DOHH2 (cell line): ENCODE results near the gene MYB.
"Not testable (repeated sequence)": the region's sequence is repeated elsewhere in the genome, so short reads cannot be mapped to it uniquely, and the experiment has no call there.

Source experiments
- H3F3A ChIP-seq: fragments of 200-600 bp; sonication (generic), shearing (Covaris generic); 2 replicates; pipeline ENCODE4 v1.6.0; 2016; ENCODE audit warnings: antibody characterized with exemption, mild to moderate bottlenecking; ENCODE audit not compliant: control insufficient read depth, insufficient read depth
- H3K27ac ChIP-seq: fragments of 200-600 bp; sonication (generic); 2 replicates; pipeline ENCODE4 v1.5.1; 2014; ENCODE audit warnings: low read depth, mild to moderate bottlenecking, low read length, moderate library complexity
- H3K27me3 ChIP-seq: fragments of 200-600 bp; sonication (generic); 2 replicates; pipeline ENCODE4 v1.6.1; 2014; ENCODE audit warnings: mild to moderate bottlenecking, low read length, mixed read lengths; ENCODE audit not compliant: control insufficient read depth
- H3K36me3 ChIP-seq: fragments of 200-600 bp; sonication (generic); 2 replicates; pipeline ENCODE4 v1.6.1; 2014; ENCODE audit warnings: mild to moderate bottlenecking, low read length, moderate library complexity, mixed read lengths; ENCODE audit not compliant: control insufficient read depth
- H3K4me1 ChIP-seq: fragments of 200-600 bp; sonication (generic); 2 replicates; pipeline ENCODE4 v1.6.1; 2014; ENCODE audit warnings: mild to moderate bottlenecking, low read length, mixed read lengths; ENCODE audit not compliant: control insufficient read depth
- H3K4me2 ChIP-seq: fragments of 200-600 bp; sonication (generic); 2 replicates; pipeline ENCODE4 v1.6.0; 2014; ENCODE audit warnings: mild to moderate bottlenecking, low read length, moderate library complexity
- H3K4me3 ChIP-seq: fragments of 200-600 bp; sonication (generic); 2 replicates; pipeline ENCODE4 v1.5.1; 2014; ENCODE audit warnings: mild to moderate bottlenecking, low read length, mixed read lengths
- H3K79me2 ChIP-seq: fragments of 200-600 bp; sonication (generic); 2 replicates; pipeline ENCODE4 v1.6.1; 2014; ENCODE audit warnings: mild to moderate bottlenecking, low read length, mixed read lengths; ENCODE audit not compliant: control insufficient read depth
- H3K9me2 ChIP-seq: fragments of 200-600 bp; sonication (generic); replicated peaks from 2 replicates; pipeline ENCODE4 v1.6.1; 2014; ENCODE audit warnings: mild to moderate bottlenecking, low read length, mixed read lengths; ENCODE audit not compliant: control insufficient read depth
- H3K9me3 ChIP-seq: fragments of 200-600 bp; sonication (generic); 2 replicates; pipeline ENCODE4 v1.6.1; 2014; ENCODE audit warnings: antibody characterized with exemption, low read length, mixed read lengths; ENCODE audit not compliant: control insufficient read depth, insufficient read depth
- H4K20me1 ChIP-seq: fragments of 200-600 bp; sonication (generic); 2 replicates; pipeline ENCODE4 v1.6.0; 2014; ENCODE audit warnings: low read depth, mild to moderate bottlenecking, antibody characterized with exemption, low read length, moderate library complexity; ENCODE audit not compliant: control insufficient read depth, insufficient read depth
- EZH2phosphoT487 ChIP-seq: fragments of 200-600 bp; sonication (generic); IDR thresholded peaks from 2 replicates; pipeline ENCODE4 v1.6.1; 2017; ENCODE audit warnings: borderline replicate concordance, mild to moderate bottlenecking, antibody characterized with exemption, low read length, moderate library complexity, mixed read lengths
- TF ChIP-seq, protein P1 (sequence below): fragments of 200-600 bp; sonication (generic); IDR thresholded peaks from one replicate; pipeline ENCODE4 v1.5.1; 2014; ENCODE audit warnings: antibody characterized with exemption, mild to moderate bottlenecking, low read depth, low read length; ENCODE audit not compliant: poor library complexity, severe bottlenecking

Gene MYB

DNA sequence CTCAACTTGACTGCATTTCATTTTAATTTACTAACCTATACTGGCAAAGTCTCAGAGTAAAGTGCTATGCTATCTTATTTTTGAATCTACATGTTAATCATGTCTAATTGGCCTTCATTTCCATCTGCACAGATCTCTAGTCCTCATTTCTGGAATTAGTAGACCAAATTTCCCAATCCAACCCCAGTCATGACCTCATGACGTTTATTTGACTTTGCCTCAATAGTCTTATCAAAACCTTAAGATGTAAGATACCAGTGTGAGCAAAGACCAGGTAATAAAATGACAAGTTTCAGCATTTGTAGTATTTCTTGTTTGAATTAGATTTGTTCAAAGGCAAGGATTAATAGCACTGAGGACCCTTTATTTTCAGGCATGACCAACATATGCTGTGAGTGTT is 43.3 kb upstream of the MYB start:
- H3K36me3 ChIP-seq, result no peaks in the 10 kb centered on the region
- H4K20me1 ChIP-seq, result no peaks in the 10 kb centered on the region
- H3K27me3 ChIP-seq, result no peaks in the 10 kb centered on the region
- no peak overlapping the region for H3K4me2 ChIP-seq
- no peak overlapping the region for H3K4me3 ChIP-seq
- TF ChIP-seq EZH2phosphoT487, result no peak
- TF ChIP-seq, protein P1, sequence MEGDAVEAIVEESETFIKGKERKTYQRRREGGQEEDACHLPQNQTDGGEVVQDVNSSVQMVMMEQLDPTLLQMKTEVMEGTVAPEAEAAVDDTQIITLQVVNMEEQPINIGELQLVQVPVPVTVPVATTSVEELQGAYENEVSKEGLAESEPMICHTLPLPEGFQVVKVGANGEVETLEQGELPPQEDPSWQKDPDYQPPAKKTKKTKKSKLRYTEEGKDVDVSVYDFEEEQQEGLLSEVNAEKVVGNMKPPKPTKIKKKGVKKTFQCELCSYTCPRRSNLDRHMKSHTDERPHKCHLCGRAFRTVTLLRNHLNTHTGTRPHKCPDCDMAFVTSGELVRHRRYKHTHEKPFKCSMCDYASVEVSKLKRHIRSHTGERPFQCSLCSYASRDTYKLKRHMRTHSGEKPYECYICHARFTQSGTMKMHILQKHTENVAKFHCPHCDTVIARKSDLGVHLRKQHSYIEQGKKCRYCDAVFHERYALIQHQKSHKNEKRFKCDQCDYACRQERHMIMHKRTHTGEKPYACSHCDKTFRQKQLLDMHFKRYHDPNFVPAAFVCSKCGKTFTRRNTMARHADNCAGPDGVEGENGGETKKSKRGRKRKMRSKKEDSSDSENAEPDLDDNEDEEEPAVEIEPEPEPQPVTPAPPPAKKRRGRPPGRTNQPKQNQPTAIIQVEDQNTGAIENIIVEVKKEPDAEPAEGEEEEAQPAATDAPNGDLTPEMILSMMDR, result no peak
- H3K27ac ChIP-seq, result no peak overlapping the region
- H3K4me1 ChIP-seq, result peaks cover 42% of the 10 kb centered on the region
- H3K9me3 ChIP-seq, result no peaks in the 10 kb centered on the region
- H3K79me2 ChIP-seq, result no peaks in the 10 kb centered on the region
- no peaks in the 10 kb centered on the region for H3K9me2 ChIP-seq
- no peaks in the 10 kb centered on the region; the same call in 1 of the 2 replicates for H3F3A ChIP-seq

DNA sequence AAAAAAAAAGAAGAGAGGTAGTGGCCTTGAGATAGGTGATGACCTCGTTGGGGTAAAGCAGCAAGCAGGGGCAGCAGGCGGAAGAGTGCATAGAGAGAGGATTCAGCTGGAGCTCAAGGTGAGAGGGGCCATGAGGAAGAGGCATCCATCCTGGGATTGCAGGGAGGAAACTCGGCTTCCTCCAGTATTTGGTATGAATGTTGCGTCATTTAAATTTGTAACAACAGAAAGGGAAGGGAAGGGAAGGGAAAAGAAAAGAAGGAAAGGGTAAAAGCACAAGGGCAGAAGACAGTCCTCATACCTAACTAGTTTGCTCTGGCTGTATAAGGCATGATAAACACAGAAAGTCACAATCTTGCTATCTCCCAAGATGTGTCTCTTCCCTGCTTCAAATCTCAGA is 39.9 kb upstream of the MYB start:
- peaks cover 68% of the 10 kb centered on the region for H3K4me1 ChIP-seq
- H3K4me3 ChIP-seq, result peak overlapping the region; percentile 49; the same call in 1 of the 2 replicates
- no peaks in the 10 kb centered on the region for H4K20me1 ChIP-seq
- no peaks in the 10 kb centered on the region for H3K79me2 ChIP-seq
- H3K27me3 ChIP-seq, result no peaks in the 10 kb centered on the region
- no peaks in the 10 kb centered on the region for H3K36me3 ChIP-seq
- peaks cover 9% of the 10 kb centered on the region; the same call in 1 of the 2 replicates for H3F3A ChIP-seq
- 0 out of 2 replicates have a peak overlapping the region, but pooled peaks have one; percentile 52 for H3K27ac ChIP-seq
- peak overlapping the region; percentile 65 for H3K4me2 ChIP-seq
- no peaks in the 10 kb centered on the region for H3K9me3 ChIP-seq
- TF ChIP-seq, protein P1, result no peak
- TF ChIP-seq EZH2phosphoT487, result no peak
- no peaks in the 10 kb centered on the region for H3K9me2 ChIP-seq

DNA sequence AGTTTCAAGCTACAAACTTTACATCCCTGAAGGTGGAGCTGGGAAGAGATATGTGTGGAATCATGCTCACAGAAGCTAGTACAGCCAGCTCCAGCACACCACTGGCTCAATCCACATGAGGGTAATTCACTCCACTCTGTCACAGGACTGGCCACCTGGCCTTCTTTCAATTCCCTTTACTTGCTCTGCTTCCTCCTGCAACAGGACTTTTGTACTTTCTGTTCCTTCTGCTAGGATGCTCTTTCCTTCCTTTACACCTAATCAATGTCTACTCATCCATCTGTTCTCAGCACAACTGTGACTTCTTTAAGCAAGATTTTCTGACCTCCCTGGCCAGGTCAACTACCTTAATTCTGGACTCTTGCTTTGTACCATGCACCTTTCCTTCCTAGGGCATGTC is 39.4 kb upstream of the MYB start:
- Histone ChIP-seq H3K79me2 (no peaks in the 10 kb centered on the region), H3K4me2 (peak overlapping the region; percentile 65), H3F3A (peaks cover 9% of the 10 kb centered on the region; the same call in 1 of the 2 replicates), H3K36me3 (no peaks in the 10 kb centered on the region), H3K9me3 (no peaks in the 10 kb centered on the region), H3K27me3 (no peaks in the 10 kb centered on the region), H3K4me1 (peaks cover 63% of the 10 kb centered on the region), H3K27ac (peak overlapping the region; percentile 52), H3K4me3 (peak overlapping the region; percentile 49), H3K9me2 (no peaks in the 10 kb centered on the region), H4K20me1 (no peaks in the 10 kb centered on the region)
- TF ChIP-seq, protein P1, result no peak
- no peak for TF ChIP-seq EZH2phosphoT487

DNA sequence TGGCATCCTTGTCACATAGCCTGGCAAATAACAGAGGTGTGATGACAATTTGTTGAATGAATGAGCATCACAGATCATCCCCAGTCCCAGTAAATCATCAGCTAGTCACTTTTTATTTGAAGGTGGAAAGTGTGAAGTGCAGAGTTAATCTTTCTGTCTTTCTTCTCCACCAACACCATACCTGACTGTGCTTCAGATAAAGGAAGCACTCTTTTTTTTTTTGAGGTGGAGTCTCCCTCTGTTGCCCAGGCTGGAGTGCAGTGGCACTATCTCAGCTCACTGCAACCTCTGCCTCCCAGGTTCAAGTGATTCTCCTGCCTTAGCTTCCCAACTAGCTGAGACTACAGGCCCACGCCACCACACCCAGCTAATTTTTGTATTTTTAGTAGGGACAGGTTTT is 38.9 kb upstream of the MYB start:
- not testable (repeated sequence) for H3K36me3 ChIP-seq, H3K9me2 ChIP-seq, H3K79me2 ChIP-seq, H3K9me3 ChIP-seq, H4K20me1 ChIP-seq, H3F3A ChIP-seq, H3K27me3 ChIP-seq
- Histone ChIP-seq H3K27ac (peak overlapping the region; percentile 52), H3K4me2 (peak overlapping the region; percentile 65), H3K4me1 (peaks cover 58% of the 10 kb centered on the region), H3K4me3 (peak overlapping the region; percentile 49)
- TF ChIP-seq, protein P1, result peak; percentile 9
